Left ventricle myocardium superior (tissue), 1 donor: ENCODE data around the gene BCKDHA. TPM values are rescaled to one million over a fixed set of nuclear protein-coding genes. Genes with fewer than 3 reads are reported as not detected.
A peak's percentile ranks its signal among the peaks of the same experiment; 100 is the strongest.

Source experiments
- ATAC-seq: fragments of 200-7000 bp; cut with Tn5 transposase; one replicate; pipeline ENCODE4 v1.9.1; 2020; ENCODE audit warnings: mild to moderate bottlenecking, moderate library complexity
- DNase-seq: peaks from one replicate; pipeline ENCODE4 v3.0.0-alpha.2; 2020
- intact Hi-C: fragments of 100-400 bp; cut with micrococcal nuclease; formaldehyde crosslinking; loops from one replicate; pipeline ENCODE4 v1.11.0; 2022
- total RNA-seq: library from RNA; stranded (reverse); fragmentation: NEBNext Ultra II Directional; extraction: Animal tissue kit (Norgen Biotek cat#: 25700); gene quantifications from one replicate; pipeline ENCODE4 v1.2.1, GENCODE V29; 2021
- donor health status: DM: no; HTN: yes; CAD: no; lungs with severe emphysema.

Gene BCKDHA
- total RNA-seq, 1 donor from 2014 or later: 49.2 TPM

GRCh38 chr19:41437944-41438574 lies 40.4 kb downstream of the BCKDHA start:
- ATAC-seq (no peak), DNase-seq (no peak)
- intact Hi-C loops: no loop called here

- DNase-seq: peak; percentile 96
- intact Hi-C loops: loop anchor here (10.0 kb wide), 1 partner anchor 95 kb away; no protein-coding TSS in a partner anchor
These were observed 42.0 kb downstream of the BCKDHA start, which contains the start of gene DMAC2 for GRCh38 chr19:41439441-41440222. TSS of gene DMAC2 (minus strand) at chr19:41439912. CDS start at chr19:41439899, 13 bp downstream.

GRCh38 chr19:41441321-41441945 lies 43.8 kb downstream of the BCKDHA start:
- intact Hi-C loops: loop anchor here (10.0 kb wide), 1 partner anchor 93 kb away; no protein-coding TSS in a partner anchor
- ATAC-seq (no peak), DNase-seq (no peak)

More at GRCh38 chr19:41439441-41440222, 42.0 kb downstream of the BCKDHA start, which contains the start of gene DMAC2:
- ATAC-seq: peak; percentile 97

GRCh38 chr19:41442473-41443355 lies 45.1 kb downstream of the BCKDHA start, which contains the start of gene ERICH4:
TSS of gene ERICH4 (plus strand) at chr19:41443156. CDS start at chr19:41443170, 14 bp downstream.
- DNase-seq (no peak), ATAC-seq (no peak)
- intact Hi-C loops: loop anchor here (10.0 kb wide), 1 partner anchor 92 kb away; no protein-coding TSS in a partner anchor

GRCh38 chr19:41443813-41444455 lies 46.3 kb downstream of the BCKDHA start:
- intact Hi-C loops: loop anchor here (10.0 kb wide), 1 partner anchor 91 kb away; no protein-coding TSS in a partner anchor
- ATAC-seq: no peak
- DNase-seq: no peak

- intact Hi-C loops: loop anchor here (10.0 kb wide), 1 partner anchor 89 kb away; no protein-coding TSS in a partner anchor
- no peak for DNase-seq
These were observed 48.0 kb downstream of the BCKDHA start for GRCh38 chr19:41445575-41445974.

GRCh38 chr19:41447732-41448332 lies 50.2 kb downstream of the BCKDHA start:
- intact Hi-C loops: loop anchor here (10.0 kb wide), 1 partner anchor 87 kb away; no protein-coding TSS in a partner anchor
- ATAC-seq (peak; percentile 42), DNase-seq (no peak)

More at GRCh38 chr19:41445575-41445974, 48.0 kb downstream of the BCKDHA start:
- no peak for ATAC-seq

GRCh38 chr19:41449079-41449864 lies 51.7 kb downstream of the BCKDHA start:
- DNase-seq (peak; percentile 82), ATAC-seq (peak; percentile 94)
- intact Hi-C loops: loop anchor here (10.0 kb wide), 1 partner anchor 86 kb away; no protein-coding TSS in a partner anchor

GRCh38 chr19:41449865-41450178 lies 52.2 kb downstream of the BCKDHA start:
- no peak for DNase-seq
- intact Hi-C loops: loop anchor here (10.0 kb wide), 2 partner anchors 85 to 115 kb away; no protein-coding TSS in a partner anchor
- ATAC-seq: no peak

GRCh38 chr19:41452584-41453275 lies 55.1 kb downstream of the BCKDHA start:
- ATAC-seq (no peak), DNase-seq (no peak)
- intact Hi-C loops: loop anchor here (10.0 kb wide), 1 partner anchor 112 kb away; no protein-coding TSS in a partner anchor

- intact Hi-C loops: loop anchor here (10.0 kb wide), 1 partner anchor 109 kb away; no protein-coding TSS in a partner anchor
- no peak for DNase-seq
- no peak for ATAC-seq
These were observed 58.3 kb downstream of the BCKDHA start for GRCh38 chr19:41455936-41456335.

- intact Hi-C loops: loop anchor here (10.0 kb wide), 1 partner anchor 108 kb away; no protein-coding TSS in a partner anchor
- ATAC-seq: peak; percentile 65
- DNase-seq: no peak
These were observed 58.8 kb downstream of the BCKDHA start for GRCh38 chr19:41456342-41456918.

GRCh38 chr19:41457241-41457640 lies 59.6 kb downstream of the BCKDHA start:
- DNase-seq (no peak), ATAC-seq (no peak)
- intact Hi-C loops: loop anchor here (10.0 kb wide), 1 partner anchor 108 kb away; no protein-coding TSS in a partner anchor

- ATAC-seq: no peak
These were observed 64.9 kb downstream of the BCKDHA start for GRCh38 chr19:41462497-41462896.

More at GRCh38 chr19:41462497-41462896, 64.9 kb downstream of the BCKDHA start:
- intact Hi-C loops: no loop called here
- no peak for DNase-seq
